Prostate gland (tissue), 2 donors: ENCODE measurements around the gene MEF2D. TPM values are rescaled to one million over a fixed set of nuclear protein-coding genes. Genes with fewer than 3 reads are reported as not detected.

Source experiments
- DNase-seq: peaks from one replicate; pipeline ENCODE4 v3.0.0-alpha.2; 2019; ENCODE audit warnings: low spot score
- H3K27ac ChIP-seq, 2 donors: fragments of 200-600 bp; sonication (generic); 2 replicates each; pipeline ENCODE4 v1.5.1; 2017 to 2019
- H3K27me3 ChIP-seq: fragments of 200-600 bp; sonication (generic); replicated peaks from 2 replicates; pipeline ENCODE4 v1.5.1; 2019; ENCODE audit not compliant: insufficient read depth
- H3K36me3 ChIP-seq, 2 donors: fragments of 200-600 bp; sonication (generic); 1 replicate in 1 of 2; 2 replicates in 1 of 2; pipeline versions ENCODE4 v1.5.1 to v1.8.1; 2017 to 2019
- H3K4me1 ChIP-seq: fragments of 200-600 bp; sonication (generic); replicated peaks from 2 replicates; pipeline ENCODE4 v1.5.1; 2019
- H3K4me3 ChIP-seq, 2 donors: fragments of 200-600 bp; sonication (generic); 2 replicates each; pipeline ENCODE4 v1.5.1; 2017 to 2019
- H3K9me3 ChIP-seq: fragments of 200-600 bp; sonication (generic); 2 replicates; pipeline ENCODE4 v1.5.1; 2017
- POLR2A ChIP-seq: fragments of 450-650 bp; IDR thresholded peaks from one replicate; pipeline ENCODE4 v1.6.1; 2016; ENCODE audit warnings: antibody characterized with exemption, mild to moderate bottlenecking
- POLR2AphosphoS5 ChIP-seq: sonication (generic); formaldehyde crosslinking; IDR thresholded peaks from one replicate; pipeline ENCODE4 v1.6.1; 2017; ENCODE audit warnings: antibody characterized with exemption
- WGBS: methylation state at CpG from one replicate; pipeline ENCODE4 v1.1.5; 2018; 5-methylcytosine and 5-hydroxymethylcytosine counted together
- intact Hi-C: fragments of 100-400 bp; cut with DNase I; formaldehyde crosslinking; loops from one replicate; pipeline ENCODE4 v1.14.2; 2022
- total RNA-seq, 2 donors: library from RNA; depleted of rRNA; stranded (reverse); fragments of >200 nt; gene quantifications; one replicate each; pipeline ENCODE4 v1.1.0, GENCODE V29; 2016
- TF ChIP-seq, protein P1 (sequence below), 4 experiments: fragments of 200-600 bp in 2 of 4; fragments of 450-650 bp in 2 of 4; sonication (generic) in 2 of 4; IDR thresholded peaks; 1 replicate in 3 of 4; 2 replicates in 1 of 4; pipeline ENCODE4 v1.5.1; 2016 to 2019; ENCODE audit warnings: antibody characterized with exemption in 4 of 4, mild to moderate bottlenecking in 2 of 4, moderate library complexity in 2 of 4

The MEF2D gene
- total RNA-seq, 2 donors from 2014 or later = 52.1 to 128 TPM

DNA sequence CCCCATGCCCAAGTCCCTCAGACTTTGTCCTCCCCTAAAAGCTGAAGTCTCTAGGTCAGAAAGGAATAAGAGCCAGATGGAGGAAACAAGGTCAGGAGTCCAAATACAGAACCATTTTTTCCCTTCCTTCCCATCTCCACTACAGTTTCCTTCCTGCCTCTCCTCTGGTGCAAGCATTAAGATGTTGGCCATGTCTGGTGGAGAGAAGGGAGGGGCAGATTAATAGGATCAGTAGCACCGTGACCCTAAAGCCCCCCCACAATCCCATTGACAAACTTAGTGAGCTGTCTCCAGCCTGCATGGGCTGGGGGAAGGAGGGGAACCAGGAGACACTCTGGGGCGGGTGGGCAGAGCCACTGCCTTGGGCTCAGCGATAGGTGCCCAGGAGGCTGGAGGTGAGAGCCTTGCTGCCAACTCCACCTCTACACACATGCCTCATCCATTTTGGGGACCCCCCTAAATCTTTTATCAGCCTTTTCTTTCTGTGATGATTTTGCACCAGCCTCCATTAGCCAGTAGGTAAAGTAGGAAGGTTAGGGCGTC, 71.8 kb downstream of the MEF2D start:
- no peak overlapping the region for H3K27ac ChIP-seq
- DNase-seq = no peak
- H3K27me3 ChIP-seq = peaks cover 17% of the 10 kb centered on the region
- no peaks in the 10 kb centered on the region for H3K4me1 ChIP-seq
- intact Hi-C loops = no loop called here
- 6% methylated on average over 4 of the region's 4 CpGs for WGBS
- no peaks in the 10 kb centered on the region for H3K9me3 ChIP-seq
- no peaks in the 10 kb centered on the region for H3K36me3 ChIP-seq
- H3K4me3 ChIP-seq = no peak overlapping the region
- TF ChIP-seq POLR2AphosphoS5 (no peak), POLR2A (no peak)
- TF ChIP-seq, protein P1, sequence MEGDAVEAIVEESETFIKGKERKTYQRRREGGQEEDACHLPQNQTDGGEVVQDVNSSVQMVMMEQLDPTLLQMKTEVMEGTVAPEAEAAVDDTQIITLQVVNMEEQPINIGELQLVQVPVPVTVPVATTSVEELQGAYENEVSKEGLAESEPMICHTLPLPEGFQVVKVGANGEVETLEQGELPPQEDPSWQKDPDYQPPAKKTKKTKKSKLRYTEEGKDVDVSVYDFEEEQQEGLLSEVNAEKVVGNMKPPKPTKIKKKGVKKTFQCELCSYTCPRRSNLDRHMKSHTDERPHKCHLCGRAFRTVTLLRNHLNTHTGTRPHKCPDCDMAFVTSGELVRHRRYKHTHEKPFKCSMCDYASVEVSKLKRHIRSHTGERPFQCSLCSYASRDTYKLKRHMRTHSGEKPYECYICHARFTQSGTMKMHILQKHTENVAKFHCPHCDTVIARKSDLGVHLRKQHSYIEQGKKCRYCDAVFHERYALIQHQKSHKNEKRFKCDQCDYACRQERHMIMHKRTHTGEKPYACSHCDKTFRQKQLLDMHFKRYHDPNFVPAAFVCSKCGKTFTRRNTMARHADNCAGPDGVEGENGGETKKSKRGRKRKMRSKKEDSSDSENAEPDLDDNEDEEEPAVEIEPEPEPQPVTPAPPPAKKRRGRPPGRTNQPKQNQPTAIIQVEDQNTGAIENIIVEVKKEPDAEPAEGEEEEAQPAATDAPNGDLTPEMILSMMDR (IDR thresholded peaks at IDR 0.05) = no peak

DNA sequence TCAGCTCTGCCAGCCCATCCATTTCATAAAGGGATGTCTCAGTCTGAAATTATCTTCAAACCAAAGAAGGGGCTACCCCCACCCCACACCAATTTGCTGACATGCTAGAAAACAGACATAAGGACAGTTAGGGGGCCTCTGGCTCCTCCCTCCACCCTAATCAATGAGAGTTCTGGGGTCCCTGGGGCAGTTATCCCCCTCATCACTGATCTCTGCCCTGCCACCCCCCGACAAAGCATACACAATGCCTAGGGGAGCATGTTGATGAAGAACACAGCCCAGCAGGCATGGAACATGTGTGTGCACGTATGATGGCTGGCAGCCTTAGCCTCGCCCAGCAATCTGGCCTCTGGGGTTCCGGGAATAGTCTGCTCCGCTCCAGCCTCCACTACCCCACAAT, 72.6 kb downstream of the MEF2D start:
- Histone ChIP-seq H3K4me3 (no peak overlapping the region), H3K9me3 (no peaks in the 10 kb centered on the region), H3K27ac (no peak overlapping the region), H3K27me3 (peaks cover 20% of the 10 kb centered on the region), H3K36me3 (no peaks in the 10 kb centered on the region), H3K4me1 (no peaks in the 10 kb centered on the region)
- WGBS = 51% methylated on average over 5 of the region's 5 CpGs
- no peak for DNase-seq
- TF ChIP-seq, protein P1 (IDR thresholded peaks at IDR 0.05) = no peak
- TF ChIP-seq POLR2AphosphoS5 (no peak), POLR2A (no peak)
- intact Hi-C loops = no loop called here

DNA sequence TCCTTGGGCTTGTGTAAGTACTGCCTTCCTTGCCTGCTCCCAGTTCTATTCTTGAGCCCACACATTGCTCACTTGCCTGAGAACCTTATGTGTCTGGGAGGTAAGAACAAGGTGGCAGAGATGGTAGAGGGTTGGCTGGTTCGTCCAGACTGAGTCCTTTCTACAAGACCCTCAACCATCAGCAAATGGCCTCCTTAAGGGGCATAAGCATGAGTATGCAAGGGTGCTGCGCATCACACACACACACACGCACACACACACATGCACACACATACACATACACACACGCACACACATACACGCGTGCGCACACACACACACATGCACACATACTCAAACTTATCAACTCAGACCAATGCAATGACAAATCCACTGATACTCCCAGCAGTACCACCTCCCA, 74.6 kb downstream of the MEF2D start:
- WGBS = 91% methylated on average over 7 of the region's 7 CpGs
- Histone ChIP-seq H3K4me3 (no peak overlapping the region), H3K36me3 (no peaks in the 10 kb centered on the region), H3K27me3 (peaks cover 29% of the 10 kb centered on the region), H3K27ac (no peak overlapping the region), H3K9me3 (no peaks in the 10 kb centered on the region), H3K4me1 (peaks cover 9% of the 10 kb centered on the region)
- TF ChIP-seq POLR2AphosphoS5 = no peak
- TF ChIP-seq, protein P1 (IDR thresholded peaks at IDR 0.05) = no peak
- intact Hi-C loops = no loop called here
- DNase-seq = no peak

DNA sequence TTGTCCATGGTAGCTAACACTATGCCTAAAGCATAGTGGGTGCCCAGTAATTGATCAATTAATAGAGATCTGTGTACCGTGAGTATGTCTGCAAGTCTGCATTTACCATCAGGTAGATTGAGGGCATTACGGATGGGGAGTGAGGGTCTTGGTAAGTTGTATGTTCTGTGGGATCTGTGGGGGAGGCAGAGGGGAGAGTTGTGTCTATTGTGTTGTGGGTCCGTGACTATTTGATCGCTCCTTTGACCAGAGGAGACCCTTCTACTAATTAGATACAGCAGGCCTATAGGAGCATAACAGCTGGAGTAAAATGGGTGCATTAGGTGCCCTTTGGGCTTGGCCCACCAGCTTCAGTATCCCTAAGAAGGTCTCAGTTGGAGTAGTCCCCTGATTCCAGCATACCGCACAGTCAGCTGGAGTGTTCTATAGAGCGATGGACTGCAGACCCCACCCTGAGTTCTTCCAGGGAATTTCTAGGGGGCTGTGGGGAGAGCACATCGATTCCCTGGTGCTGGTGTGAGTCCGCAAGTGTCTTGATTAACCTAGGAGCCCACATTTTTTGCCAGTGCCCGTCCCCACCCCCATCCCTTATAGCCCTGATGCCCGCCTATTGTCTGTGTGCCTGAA, 75.7 kb downstream of the MEF2D start:
- Histone ChIP-seq H3K9me3 (no peaks in the 10 kb centered on the region), H3K36me3 (no peaks in the 10 kb centered on the region), H3K27me3 (peaks cover 31% of the 10 kb centered on the region), H3K4me1 (peaks cover 9% of the 10 kb centered on the region), H3K4me3 (no peak overlapping the region), H3K27ac (no peak overlapping the region)
- intact Hi-C loops = no loop called here
- no peak for DNase-seq
- WGBS = 72% methylated on average over 10 of the region's 10 CpGs
- TF ChIP-seq POLR2A (no peak), POLR2AphosphoS5 (no peak)
- TF ChIP-seq, protein P1 (IDR thresholded peaks at IDR 0.05) = no peak
